Activated CD8-positive, alpha-beta T cell treated with anti-CD3 and anti-CD28 coated beads for 36 hours (primary cell): ENCODE data around the gene LRRC4B. TPM values are rescaled to one million over a fixed set of nuclear protein-coding genes. Genes with fewer than 3 reads are reported as not detected.

Experiments used
- ATAC-seq: fragments of 200-7000 bp; cut with Tn5 transposase; one replicate; pipeline ENCODE4 v1.10.0; 2021; ENCODE audit warnings: mild to moderate bottlenecking, moderate library complexity
- CTCF ChIA-PET: fragments of 350-600 bp; sonication (Branson Sonifier 250); formaldehyde crosslinking; loops from one replicate; lab custom pipeline; 2021; ENCODE audit warnings: antibody characterized with exemption; lab: Charles Lee
- POLR2A ChIA-PET: fragments of 350-600 bp; sonication (Branson Sonifier 250); formaldehyde crosslinking; loops from one replicate; lab custom pipeline; 2021; ENCODE audit warnings: antibody characterized with exemption; lab: Charles Lee
- DNase-seq: peaks from one replicate; pipeline ENCODE4 v3.0.0-alpha.2; 2020
- H3K27ac Mint-ChIP-seq: one replicate; pipeline ENCODE4 v1.8.0; 2021; ENCODE audit warnings: mild to moderate bottlenecking, mixed read lengths
- H3K27me3 Mint-ChIP-seq: one replicate; pipeline ENCODE4 v1.8.0; 2021; ENCODE audit warnings: mixed read lengths
- H3K36me3 Mint-ChIP-seq: one replicate; pipeline ENCODE4 v1.8.0; 2021; ENCODE audit warnings: low read depth, mixed read lengths
- H3K4me1 Mint-ChIP-seq: one replicate; pipeline ENCODE4 v1.8.0; 2021; ENCODE audit warnings: low read depth, mixed read lengths
- H3K4me3 Mint-ChIP-seq: one replicate; pipeline ENCODE4 v1.8.0; 2021; ENCODE audit warnings: mild to moderate bottlenecking, moderate library complexity, mixed read lengths
- H3K9me3 Mint-ChIP-seq: one replicate; pipeline ENCODE4 v1.8.0; 2021; ENCODE audit warnings: mixed read lengths
- CTCF ChIP-seq: fragments of 200-600 bp; IDR thresholded peaks from one replicate; pipeline ENCODE4 v1.8.0; 2022; ENCODE audit warnings: antibody characterized with exemption, mild to moderate bottlenecking
- intact Hi-C: fragments of 100-400 bp; cut with micrococcal nuclease; formaldehyde crosslinking; loops from one replicate; pipeline ENCODE4 v1.10.0; 2022
- total RNA-seq, 2 experiments: library from RNA; stranded (reverse); gene quantifications; one replicate each; pipeline ENCODE4 v1.2.3, GENCODE V29; 2021

The LRRC4B gene
- total RNA-seq, 2 experiments from 2014 or later: not detected

GRCh38 chr19:50568728-50569698 is 778 bp upstream of the LRRC4B start:
- ChIA-PET POLR2A (no interaction called here), CTCF (interaction anchor here (1.7 kb wide), 1 partner anchor 12 kb away, joined by 13 read pairs; no protein-coding TSS in a partner anchor)
- H3K9me3 Mint-ChIP-seq: no peaks in the 10 kb centered on the region

GRCh38 chr19:50567052-50567841 is 988 bp downstream of the LRRC4B start:
- CTCF ChIA-PET: interaction anchor here (1.5 kb wide), 1 partner anchor 11 kb away, joined by 8 read pairs; no protein-coding TSS in a partner anchor
- Mint-ChIP-seq H3K36me3 (no peaks in the 10 kb centered on the region), H3K27ac (no peak overlapping the region), H3K27me3 (peaks cover 46% of the 10 kb centered on the region), H3K4me3 (no peak overlapping the region), H3K4me1 (peaks cover 16% of the 10 kb centered on the region), H3K9me3 (no peaks in the 10 kb centered on the region)
- no peak for TF ChIP-seq CTCF
- DNase-seq (no peak), ATAC-seq (no peak)
- intact Hi-C loops: no loop called here
- POLR2A ChIA-PET: no interaction called here

More at GRCh38 chr19:50568728-50569698, 778 bp upstream of the LRRC4B start:
- H3K27ac Mint-ChIP-seq: no peak overlapping the region
- peaks cover 38% of the 10 kb centered on the region for H3K27me3 Mint-ChIP-seq
- peaks cover 16% of the 10 kb centered on the region for H3K4me1 Mint-ChIP-seq
- ATAC-seq (no peak), DNase-seq (no peak)
- TF ChIP-seq CTCF: no peak
- no peak overlapping the region for H3K4me3 Mint-ChIP-seq
- no peaks in the 10 kb centered on the region for H3K36me3 Mint-ChIP-seq
- intact Hi-C loops: no loop called here

GRCh38 chr19:50565984-50566903 is 2.0 kb downstream of the LRRC4B start:
- no peaks in the 10 kb centered on the region for H3K36me3 Mint-ChIP-seq
- no peaks in the 10 kb centered on the region for H3K9me3 Mint-ChIP-seq
- H3K27ac Mint-ChIP-seq: no peak overlapping the region
- intact Hi-C loops: no loop called here
- CTCF ChIA-PET: interaction anchor here (1.5 kb wide), 1 partner anchor 10 kb away, joined by 8 read pairs; no protein-coding TSS in a partner anchor
- peak overlapping the region; percentile 43 for H3K4me3 Mint-ChIP-seq
- H3K27me3 Mint-ChIP-seq: peaks cover 46% of the 10 kb centered on the region
- peaks cover 16% of the 10 kb centered on the region for H3K4me1 Mint-ChIP-seq
- TF ChIP-seq CTCF: no peak
- ATAC-seq (peak; percentile 68), DNase-seq (peak; percentile 58)
- POLR2A ChIA-PET: no interaction called here

GRCh38 chr19:50564229-50565105 is 3.8 kb downstream of the LRRC4B start:
- ATAC-seq (no peak), DNase-seq (no peak)
- no peak for TF ChIP-seq CTCF
- Mint-ChIP-seq H3K4me3 (no peak overlapping the region), H3K36me3 (no peaks in the 10 kb centered on the region), H3K9me3 (no peaks in the 10 kb centered on the region), H3K4me1 (peaks cover 16% of the 10 kb centered on the region), H3K27ac (no peak overlapping the region), H3K27me3 (peaks cover 44% of the 10 kb centered on the region)
- ChIA-PET CTCF (interaction anchor here (2.0 kb wide), 1 partner anchor 8 kb away, joined by 8 read pairs; no protein-coding TSS in a partner anchor), POLR2A (no interaction called here)
- intact Hi-C loops: no loop called here
